Stomach (tissue), 4 donors: ENCODE measurements around the gene LIG3.

Experiments used
- CTCF ChIP-seq, 7 experiments: fragments of 450-650 bp in 4 of 7; fragments of 200-600 bp in 3 of 7; sonication (generic) in 3 of 7; IDR thresholded peaks; one replicate each; pipeline ENCODE4 v1.5.1; 2016 to 2019; ENCODE audit warnings: antibody characterized with exemption in 7 of 7, control low read depth in 2 of 7, mild to moderate bottlenecking in 1 of 7
- EP300 ChIP-seq: sonication (generic); formaldehyde crosslinking; IDR thresholded peaks from one replicate; pipeline ENCODE4 v1.6.1; 2017; ENCODE audit warnings: antibody characterized with exemption
- POLR2A ChIP-seq, 4 donors: fragments of 450-650 bp; IDR thresholded peaks; one replicate each; pipeline ENCODE4 v1.6.1; 2016; ENCODE audit warnings: antibody characterized with exemption in 4 of 4, control low read depth in 2 of 4, mild to moderate bottlenecking in 1 of 4, moderate library complexity in 1 of 4
- POLR2AphosphoS5 ChIP-seq, 3 donors: sonication (generic); formaldehyde crosslinking; IDR thresholded peaks; one replicate each; pipeline ENCODE4 v1.6.1; 2016; ENCODE audit warnings: antibody characterized with exemption in 3 of 3

DNA sequence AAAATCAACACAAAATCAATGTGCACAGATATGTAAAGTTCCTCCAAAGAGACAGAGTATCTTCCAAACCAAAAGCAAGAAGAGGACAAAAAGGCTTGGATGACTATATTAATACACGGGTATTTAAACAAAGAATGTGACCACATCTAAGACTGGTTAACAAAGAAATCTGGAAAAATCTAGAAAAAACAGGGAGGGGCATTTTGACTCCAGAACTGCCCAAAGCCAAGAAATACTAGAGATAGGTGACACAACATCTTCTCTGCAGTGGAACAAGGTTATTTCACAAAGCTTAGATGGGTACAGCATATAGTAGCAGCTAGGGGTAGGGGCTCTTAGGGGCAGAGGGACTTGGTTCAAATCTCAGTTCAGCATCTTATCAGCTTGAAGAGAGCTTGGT lies 72.9 kb downstream of the LIG3 start:
- no peak for TF ChIP-seq CTCF (IDR thresholded peaks at IDR 0.05)
- no peak for TF ChIP-seq POLR2A (IDR thresholded peaks at IDR 0.05)
- no peak for TF ChIP-seq EP300
- TF ChIP-seq POLR2AphosphoS5 (IDR thresholded peaks at IDR 0.05), result no peak
